HepG2 (cell line): ENCODE data around the gene IL10.

Experiments
- FOSL2 ChIP-seq: sonication (generic); formaldehyde crosslinking; IDR thresholded peaks from 2 replicates; pipeline ENCODE4 v1.4.0; 2020; ENCODE audit warnings: missing genetic modification reagents
- GMEB1 ChIP-seq: sonication (generic); formaldehyde crosslinking; IDR thresholded peaks from 2 replicates; pipeline ENCODE4 v1.5.1; 2020; ENCODE audit warnings: missing genetic modification reagents, mild to moderate bottlenecking, borderline replicate concordance
- KDM5B ChIP-seq: sonication (generic); formaldehyde crosslinking; IDR thresholded peaks from 2 replicates; pipeline ENCODE4 v1.4.0; 2020; ENCODE audit warnings: missing genetic modification reagents, mild to moderate bottlenecking, borderline replicate concordance
- MAFG ChIP-seq: sonication (generic); formaldehyde crosslinking; IDR thresholded peaks from 2 replicates; pipeline ENCODE4 v1.5.1; 2020; ENCODE audit warnings: mild to moderate bottlenecking, missing genetic modification reagents
- MTF2 ChIP-seq: sonication (generic); formaldehyde crosslinking; IDR thresholded peaks from 2 replicates; pipeline ENCODE4 v1.5.0; 2020; ENCODE audit warnings: missing genetic modification reagents, borderline replicate concordance
- SIX4 ChIP-seq: sonication (generic); formaldehyde crosslinking; IDR thresholded peaks from 2 replicates; pipeline ENCODE4 v1.4.0; 2020; ENCODE audit warnings: missing genetic modification reagents
- SP5 ChIP-seq: IDR thresholded peaks from 2 replicates; pipeline ENCODE4 v1.6.1; 2016; ENCODE audit warnings: low read depth, borderline replicate concordance
- ZBTB42 ChIP-seq: sonication (generic); formaldehyde crosslinking; IDR thresholded peaks from 2 replicates; pipeline ENCODE4 v1.5.0; 2020; ENCODE audit warnings: mild to moderate bottlenecking, missing genetic modification reagents
- ZNF138 ChIP-seq: sonication (generic); formaldehyde crosslinking; IDR thresholded peaks from 2 replicates; pipeline ENCODE4 v1.5.0; 2020; ENCODE audit warnings: mild to moderate bottlenecking, low read depth, missing genetic modification reagents
- ZNF768 ChIP-seq: sonication (generic); formaldehyde crosslinking; IDR thresholded peaks from 2 replicates; pipeline ENCODE4 v1.4.0; 2020; ENCODE audit warnings: missing genetic modification reagents
- ZSCAN5A ChIP-seq: sonication (generic); formaldehyde crosslinking; IDR thresholded peaks from 2 replicates; pipeline ENCODE4 v1.8.0; 2022; ENCODE audit warnings: mild to moderate bottlenecking, missing genetic modification reagents, borderline replicate concordance
- TF ChIP-seq, protein P1 (sequence below): sonication (generic); formaldehyde crosslinking; IDR thresholded peaks from 2 replicates; pipeline ENCODE4 v1.4.0; 2020; ENCODE audit warnings: mild to moderate bottlenecking, missing genetic modification reagents
- TF ChIP-seq, protein P2 (sequence below): sonication (generic); formaldehyde crosslinking; IDR thresholded peaks from 2 replicates; pipeline ENCODE4 v1.5.0; 2020; ENCODE audit warnings: mild to moderate bottlenecking, missing genetic modification reagents, moderate library complexity

DNA sequence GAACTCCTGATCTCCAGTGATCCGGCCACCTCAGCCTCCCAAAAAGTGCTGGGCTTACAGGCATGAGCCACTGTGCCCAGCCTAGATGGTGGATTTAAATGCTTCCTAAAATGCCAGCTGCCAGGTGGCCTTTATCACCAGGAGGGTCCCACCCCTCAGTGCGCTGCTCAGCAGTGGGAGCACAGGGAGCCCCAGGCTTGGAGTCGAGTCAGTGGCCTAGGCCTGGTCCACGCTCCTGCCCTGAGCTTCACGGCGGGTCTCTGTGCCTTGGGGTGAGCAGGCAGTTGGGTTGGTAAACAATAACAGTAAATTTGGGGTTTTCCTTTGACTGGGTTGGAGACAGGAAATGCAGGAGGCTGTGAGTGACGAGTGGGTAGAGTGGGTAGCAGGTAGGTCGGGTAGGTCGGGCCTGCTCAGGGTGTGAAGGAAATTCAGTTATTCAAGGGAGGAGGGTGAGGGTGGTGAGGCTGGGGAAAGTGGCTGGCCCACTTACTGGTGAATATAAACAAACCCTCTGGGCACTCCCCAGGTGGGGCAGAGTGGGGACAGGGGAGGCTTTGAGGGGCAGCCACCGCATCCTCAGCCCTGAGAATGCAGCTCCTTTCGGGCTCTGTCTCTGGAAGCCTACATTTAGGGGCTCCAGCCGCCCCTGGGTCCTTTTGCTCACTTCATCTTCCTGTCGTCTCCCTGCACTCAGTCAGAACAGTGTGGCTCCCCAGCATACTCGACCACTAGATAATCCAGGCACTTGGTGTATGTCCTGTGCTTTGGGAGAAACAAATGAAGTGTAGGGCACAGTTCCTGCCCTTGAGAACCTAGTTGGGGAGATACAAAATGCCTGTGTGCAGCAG, 35.2 kb downstream of the IL10 start:
- no peak for TF ChIP-seq ZSCAN5A (CRISPR knock-in tag)
- TF ChIP-seq ZNF768 (CRISPR knock-in tag), result no peak
- no peak for TF ChIP-seq FOSL2
- TF ChIP-seq GMEB1 (CRISPR knock-in tag), result no peak
- no peak for TF ChIP-seq MAFG
- no peak for TF ChIP-seq KDM5B (CRISPR knock-in tag)
- no peak for TF ChIP-seq ZBTB42 (CRISPR knock-in tag)
- no peak for TF ChIP-seq SP5 (CRISPR knock-in tag)
- no peak for TF ChIP-seq ZNF138
- TF ChIP-seq, protein P1, sequence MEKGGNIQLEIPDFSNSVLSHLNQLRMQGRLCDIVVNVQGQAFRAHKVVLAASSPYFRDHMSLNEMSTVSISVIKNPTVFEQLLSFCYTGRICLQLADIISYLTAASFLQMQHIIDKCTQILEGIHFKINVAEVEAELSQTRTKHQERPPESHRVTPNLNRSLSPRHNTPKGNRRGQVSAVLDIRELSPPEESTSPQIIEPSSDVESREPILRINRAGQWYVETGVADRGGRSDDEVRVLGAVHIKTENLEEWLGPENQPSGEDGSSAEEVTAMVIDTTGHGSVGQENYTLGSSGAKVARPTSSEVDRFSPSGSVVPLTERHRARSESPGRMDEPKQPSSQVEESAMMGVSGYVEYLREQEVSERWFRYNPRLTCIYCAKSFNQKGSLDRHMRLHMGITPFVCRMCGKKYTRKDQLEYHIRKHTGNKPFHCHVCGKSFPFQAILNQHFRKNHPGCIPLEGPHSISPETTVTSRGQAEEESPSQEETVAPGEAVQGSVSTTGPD (CRISPR knock-in tag), result no peak
- no peak for TF ChIP-seq MTF2 (CRISPR knock-in tag)
- TF ChIP-seq, protein P2, sequence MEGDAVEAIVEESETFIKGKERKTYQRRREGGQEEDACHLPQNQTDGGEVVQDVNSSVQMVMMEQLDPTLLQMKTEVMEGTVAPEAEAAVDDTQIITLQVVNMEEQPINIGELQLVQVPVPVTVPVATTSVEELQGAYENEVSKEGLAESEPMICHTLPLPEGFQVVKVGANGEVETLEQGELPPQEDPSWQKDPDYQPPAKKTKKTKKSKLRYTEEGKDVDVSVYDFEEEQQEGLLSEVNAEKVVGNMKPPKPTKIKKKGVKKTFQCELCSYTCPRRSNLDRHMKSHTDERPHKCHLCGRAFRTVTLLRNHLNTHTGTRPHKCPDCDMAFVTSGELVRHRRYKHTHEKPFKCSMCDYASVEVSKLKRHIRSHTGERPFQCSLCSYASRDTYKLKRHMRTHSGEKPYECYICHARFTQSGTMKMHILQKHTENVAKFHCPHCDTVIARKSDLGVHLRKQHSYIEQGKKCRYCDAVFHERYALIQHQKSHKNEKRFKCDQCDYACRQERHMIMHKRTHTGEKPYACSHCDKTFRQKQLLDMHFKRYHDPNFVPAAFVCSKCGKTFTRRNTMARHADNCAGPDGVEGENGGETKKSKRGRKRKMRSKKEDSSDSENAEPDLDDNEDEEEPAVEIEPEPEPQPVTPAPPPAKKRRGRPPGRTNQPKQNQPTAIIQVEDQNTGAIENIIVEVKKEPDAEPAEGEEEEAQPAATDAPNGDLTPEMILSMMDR, result no peak
- TF ChIP-seq SIX4 (CRISPR knock-in tag), result no peak
